Measurements from ENCODE around the gene MEI1.

MEI1 gene

DNA sequence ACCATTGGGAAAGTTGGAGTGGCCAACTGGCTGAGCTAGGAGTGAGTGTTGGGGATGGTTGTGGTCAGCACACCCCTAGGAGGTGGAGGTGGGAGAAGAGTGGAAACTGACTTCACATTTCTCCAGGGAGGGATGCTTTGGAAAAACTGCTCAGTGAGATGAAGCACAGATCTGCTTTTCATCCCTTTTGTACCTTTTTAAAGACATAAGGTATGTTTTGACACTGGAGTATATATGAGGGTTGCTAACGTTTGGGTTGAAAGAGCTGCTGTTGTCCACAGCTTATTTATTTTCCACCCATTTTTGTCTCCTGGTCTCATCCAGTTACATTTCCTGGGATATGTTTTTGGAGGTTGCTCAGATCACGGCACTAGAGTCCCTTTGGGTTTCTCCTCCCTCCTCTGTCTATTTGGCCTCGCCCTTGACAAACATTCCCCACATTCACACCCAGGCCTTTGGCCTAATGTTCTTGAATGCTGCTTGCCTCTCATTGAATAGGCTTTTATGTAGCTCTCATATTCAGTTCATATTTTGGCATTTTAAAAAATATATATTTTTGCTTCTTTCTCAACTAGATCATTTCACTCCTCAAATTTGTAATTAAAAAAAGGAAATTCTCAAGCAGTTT, 141.9 kb downstream of the MEI1 start:
- no peak for DNase-seq (ENCODE audit: low spot score)

DNA sequence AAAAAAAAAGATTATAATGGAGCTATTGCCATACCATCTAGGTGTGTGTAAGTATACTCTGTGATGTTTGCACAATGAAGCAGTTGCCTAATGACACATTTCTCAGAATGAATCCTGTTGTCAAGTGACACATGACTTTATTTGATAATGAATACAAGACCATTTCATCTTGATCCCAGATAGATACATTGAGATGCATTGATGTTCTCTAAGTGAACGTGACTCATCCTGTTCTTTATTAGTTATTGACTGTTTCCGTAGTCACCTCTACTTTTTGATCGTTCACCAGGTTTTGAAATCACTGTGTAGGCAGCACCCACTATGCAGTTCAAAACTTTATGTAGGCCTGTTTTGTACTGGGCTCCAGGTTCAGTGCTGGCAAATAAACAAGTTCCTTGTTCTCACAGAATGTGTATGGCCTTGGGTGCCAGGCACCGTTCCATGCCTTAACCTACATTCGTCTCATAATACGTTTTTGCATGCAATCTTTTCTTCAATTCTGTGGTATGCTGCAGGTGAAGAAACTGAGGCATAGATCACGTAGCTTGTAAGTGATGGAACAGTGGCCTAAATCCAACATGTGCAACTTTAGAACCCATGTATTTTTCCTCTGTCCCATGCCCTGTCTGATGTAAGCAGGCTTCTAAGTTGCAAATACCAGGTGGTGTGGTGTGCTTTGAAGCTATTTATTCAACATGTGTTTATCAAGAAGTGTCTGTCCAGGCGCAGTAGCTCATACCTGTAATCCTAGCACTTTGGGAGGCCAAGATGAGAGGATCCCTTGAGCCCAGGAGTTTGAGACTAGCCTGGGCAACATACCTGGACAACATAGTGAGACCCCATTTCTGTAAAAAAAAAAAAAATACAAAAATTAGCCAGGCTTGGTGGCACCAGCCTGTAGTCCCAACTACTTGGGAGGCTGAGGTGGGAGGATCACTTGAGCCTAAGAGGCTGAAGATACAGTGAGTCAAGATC, 144.0 kb downstream of the MEI1 start:
- no peak for DNase-seq (ENCODE audit: low spot score)

DNA sequence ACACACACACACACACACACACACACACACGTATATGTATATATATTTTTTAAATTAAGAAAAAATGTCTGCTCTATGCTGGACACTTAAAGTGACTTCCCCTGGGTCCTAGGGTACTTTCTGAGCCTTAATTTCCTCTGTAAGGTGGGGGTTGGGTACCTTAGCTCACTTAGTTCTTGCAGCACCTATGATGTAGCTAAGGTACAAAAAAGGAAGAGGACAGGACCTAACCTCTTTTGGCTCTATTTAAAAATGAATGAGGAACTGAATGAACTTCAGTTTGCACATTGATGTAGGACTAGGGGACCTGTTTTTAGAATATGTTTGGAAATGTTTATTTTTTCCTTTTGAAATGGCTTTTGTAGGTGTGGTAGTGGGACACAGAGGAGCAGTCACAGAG, 144.7 kb downstream of the MEI1 start:
- no peak for DNase-seq (ENCODE audit: low spot score)

DNA sequence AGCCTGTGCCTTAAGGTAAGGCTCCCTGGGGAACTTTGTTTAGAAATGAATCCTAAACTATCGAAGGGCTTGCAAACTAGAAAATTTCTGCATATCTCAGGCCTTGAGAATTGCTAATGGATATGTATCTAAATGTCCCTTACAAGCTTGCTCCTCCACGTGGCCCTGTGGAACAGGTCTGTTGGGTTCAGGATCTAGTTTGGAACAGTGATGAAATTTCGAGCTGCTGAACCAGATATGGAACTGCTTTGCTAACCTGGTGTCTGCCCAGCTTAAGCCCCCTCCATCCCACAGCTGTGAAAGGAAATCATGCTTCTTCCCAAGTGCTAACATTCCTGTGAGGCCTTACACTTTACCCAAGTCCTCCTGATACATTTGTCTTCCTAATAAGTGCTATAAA, 145.2 kb downstream of the MEI1 start:
- no peak for DNase-seq (ENCODE audit: low spot score)

- peak; percentile 61 for DNase-seq (ENCODE audit: low spot score)
Measured at GRCh38 chr22:41845380-41846267, 146.3 kb downstream of the MEI1 start.

DNA sequence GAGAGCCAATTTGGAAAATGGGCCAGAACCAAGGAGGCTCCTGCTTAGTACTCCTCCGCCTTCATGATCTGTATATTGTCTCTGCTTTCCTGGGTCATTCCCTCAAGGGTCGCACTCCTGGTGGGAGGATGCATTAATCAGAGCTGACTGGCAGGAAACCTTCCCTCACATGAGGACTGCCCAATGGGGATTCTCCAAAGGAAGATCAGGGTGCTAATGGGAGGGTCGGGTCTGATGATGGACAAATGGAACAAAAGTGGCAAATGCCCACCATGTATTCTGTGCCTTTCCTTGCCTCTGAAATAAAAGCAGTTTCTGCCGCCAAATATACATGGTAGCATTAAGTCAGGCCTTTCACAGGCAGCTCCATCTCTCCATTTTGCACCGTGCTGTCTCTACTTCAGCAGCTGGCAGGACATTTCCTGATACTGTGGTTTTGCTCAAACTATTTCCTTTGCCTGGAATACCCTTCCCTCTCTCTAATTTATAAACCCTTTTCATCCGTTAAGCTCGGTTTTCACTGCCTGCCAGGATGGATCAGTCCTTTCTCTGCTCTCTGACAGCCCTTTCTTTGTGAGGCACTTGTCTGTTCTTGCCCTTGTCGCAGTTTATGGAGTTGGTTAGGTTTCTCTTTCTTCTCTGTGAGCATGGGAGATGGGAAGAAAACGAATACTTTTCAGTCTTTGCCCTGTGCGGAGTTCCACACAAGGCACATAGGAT, 147.1 kb downstream of the MEI1 start:
- DNase-seq (ENCODE audit: low spot score) = no peak

DNA sequence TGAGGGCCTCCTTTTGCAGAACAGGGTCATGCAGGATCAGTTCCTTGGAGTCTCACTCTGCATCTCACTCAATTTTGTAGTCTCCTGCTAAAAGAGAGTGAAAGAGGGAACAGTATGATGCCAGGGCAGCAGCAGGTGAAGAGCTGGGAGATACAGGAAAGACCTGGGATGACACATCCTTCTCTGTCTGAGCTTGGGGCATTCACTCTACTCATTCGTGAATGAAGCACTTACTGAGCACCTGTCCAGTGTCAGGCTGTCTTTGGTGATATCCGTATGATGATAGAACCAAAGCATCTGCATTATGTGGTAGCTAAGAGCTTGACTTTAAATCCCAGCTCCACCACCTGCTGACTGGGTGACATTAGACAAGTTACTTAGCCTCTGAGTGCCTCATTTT, 148.0 kb downstream of the MEI1 start:
- DNase-seq (ENCODE audit: low spot score) = no peak

DNA sequence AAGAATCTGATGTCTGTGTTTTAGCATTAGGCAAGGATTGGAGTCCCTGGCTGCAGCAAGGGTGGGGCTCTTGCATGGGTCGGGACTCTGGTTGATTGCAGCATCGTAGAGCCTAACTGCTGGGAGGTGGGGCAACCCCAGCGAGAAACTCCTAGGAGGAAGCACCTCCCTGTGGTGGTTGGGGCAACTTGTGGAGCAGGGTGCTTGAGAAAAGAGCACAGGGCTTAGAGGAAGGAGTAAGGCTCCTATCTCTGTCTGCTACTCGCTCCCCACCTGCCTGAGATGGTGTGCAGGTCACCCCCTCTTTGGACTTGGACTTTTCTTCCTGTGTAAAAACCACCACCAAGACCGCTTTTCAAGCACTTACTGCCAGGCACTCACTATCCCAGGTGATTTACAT, 149.2 kb downstream of the MEI1 start:
- peak; percentile 76 for DNase-seq (ENCODE audit: low spot score)
